ENCODE measurements around the gene IGSF21.

Gene IGSF21

GRCh38 chr1:18145851-18146618, 38.4 kb downstream of the IGSF21 start:
- no peak for TF ChIP-seq CTCF (conservative IDR thresholded peaks at IDR 0.05; ENCODE audit: low read length)
- DNase-seq (ENCODE audit: low read depth): no peak
- no peak overlapping the region for H3K4me3 ChIP-seq (ENCODE audit: low read length)

GRCh38 chr1:18146886-18147285, 39.3 kb downstream of the IGSF21 start:
- TF ChIP-seq CTCF (conservative IDR thresholded peaks at IDR 0.05; ENCODE audit: low read length): no peak
- DNase-seq (ENCODE audit: low read depth): no peak
- no peak overlapping the region for H3K4me3 ChIP-seq (ENCODE audit: low read length)

- TF ChIP-seq CTCF (conservative IDR thresholded peaks at IDR 0.05; ENCODE audit: low read length): no peak
- no peak for DNase-seq (ENCODE audit: low read depth)
- H3K4me3 ChIP-seq (ENCODE audit: low read length): no peak overlapping the region
Observed at GRCh38 chr1:18147672-18148071, 40.1 kb downstream of the IGSF21 start.

- no peak for DNase-seq (ENCODE audit: low read depth)
- no peak overlapping the region for H3K4me3 ChIP-seq (ENCODE audit: low read length)
- no peak for TF ChIP-seq CTCF (conservative IDR thresholded peaks at IDR 0.05; ENCODE audit: low read length)
Observed at GRCh38 chr1:18148461-18148860, 40.9 kb downstream of the IGSF21 start.

- H3K4me3 ChIP-seq (ENCODE audit: low read length): no peak overlapping the region
- DNase-seq (ENCODE audit: low read depth): no peak
- TF ChIP-seq CTCF (conservative IDR thresholded peaks at IDR 0.05; ENCODE audit: low read length): no peak
Observed at GRCh38 chr1:18149027-18149641, 41.5 kb downstream of the IGSF21 start.

GRCh38 chr1:18151436-18152122, 44.0 kb downstream of the IGSF21 start:
- TF ChIP-seq CTCF (conservative IDR thresholded peaks at IDR 0.05; ENCODE audit: low read length): no peak
- no peak overlapping the region for H3K4me3 ChIP-seq (ENCODE audit: low read length)
- no peak for DNase-seq (ENCODE audit: low read depth)

Data from AG10803 (cell line).